HepG2 (cell line): ENCODE results near the gene RNASE8. TPM values are rescaled to one million over a fixed set of nuclear protein-coding genes. Genes with fewer than 3 reads are reported as not detected.

Experiments used
- AHR ChIP-seq: IDR thresholded peaks from 2 replicates; pipeline ENCODE4 v1.6.1; 2018; ENCODE audit warnings: missing genetic modification reagents, missing compliant biosample characterization
- BRD4 ChIP-seq: sonication (generic); formaldehyde crosslinking; IDR thresholded peaks from 2 replicates; pipeline ENCODE4 v1.4.0; 2020; ENCODE audit warnings: missing genetic modification reagents
- CEBPZ ChIP-seq: IDR thresholded peaks from 2 replicates; pipeline ENCODE4 v1.6.1; 2012; ENCODE audit warnings: low read length, improper control_type of control experiment
- DRAP1 ChIP-seq: IDR thresholded peaks from 2 replicates; pipeline ENCODE4 v1.6.1; 2016; ENCODE audit warnings: missing genetic modification reagents, missing compliant biosample characterization
- ESRRA ChIP-seq: sonication (generic); formaldehyde crosslinking; IDR thresholded peaks from 2 replicates; pipeline ENCODE4 v1.5.1; 2020; ENCODE audit warnings: mild to moderate bottlenecking, low read depth, missing genetic modification reagents
- FOXK2 ChIP-seq: fragments of 450-650 bp; IDR thresholded peaks from 2 replicates; pipeline ENCODE4 v1.6.1; 2016
- GABPB1 ChIP-seq: IDR thresholded peaks from 2 replicates; pipeline ENCODE4 v1.6.1; 2016; ENCODE audit warnings: mild to moderate bottlenecking, missing genetic modification reagents, moderate library complexity, missing compliant biosample characterization
- PLRG1 ChIP-seq: fragments of 450-650 bp; conservative IDR thresholded peaks from 2 replicates; pipeline ENCODE4 v1.6.1; 2016
- POLR2A ChIP-seq, 2 experiments: IDR thresholded peaks; 2 replicates each; pipeline ENCODE4 v1.6.1; 2011; ENCODE audit warnings: low read depth in 2 of 2, low read length in 2 of 2, mild to moderate bottlenecking in 1 of 2, moderate library complexity in 1 of 2; ENCODE audit not compliant: insufficient read depth in 1 of 2
- SIX1 ChIP-seq: sonication (generic); formaldehyde crosslinking; IDR thresholded peaks from 2 replicates; pipeline ENCODE4 v1.4.0; 2020; ENCODE audit warnings: missing genetic modification reagents, borderline replicate concordance
- YEATS2 ChIP-seq: sonication (generic); formaldehyde crosslinking; IDR thresholded peaks from 2 replicates; pipeline ENCODE4 v1.4.0; 2020; ENCODE audit warnings: missing genetic modification reagents, borderline replicate concordance
- ZBTB39 ChIP-seq: sonication (generic); formaldehyde crosslinking; IDR thresholded peaks from 2 replicates; pipeline ENCODE4 v1.5.0; 2020; ENCODE audit warnings: missing genetic modification reagents
- ZBTB44 ChIP-seq: sonication (generic); formaldehyde crosslinking; IDR thresholded peaks from 2 replicates; pipeline ENCODE4 v1.4.0; 2020; ENCODE audit warnings: missing genetic modification reagents
- ZNF326 ChIP-seq: sonication (generic); formaldehyde crosslinking; IDR thresholded peaks from 2 replicates; pipeline ENCODE4 v1.4.0; 2020; ENCODE audit warnings: missing genetic modification reagents, borderline replicate concordance
- ZNF333 ChIP-seq: sonication (generic); formaldehyde crosslinking; IDR thresholded peaks from 2 replicates; pipeline ENCODE4 v1.4.0; 2020; ENCODE audit warnings: mild to moderate bottlenecking, missing genetic modification reagents, borderline replicate concordance
- ZNF362 ChIP-seq: sonication (generic); formaldehyde crosslinking; IDR thresholded peaks from 2 replicates; pipeline ENCODE4 v1.4.0; 2020; ENCODE audit warnings: missing genetic modification reagents, mild to moderate bottlenecking, borderline replicate concordance
- ZNF674 ChIP-seq: sonication (generic); formaldehyde crosslinking; IDR thresholded peaks from 2 replicates; pipeline ENCODE4 v1.5.0; 2020; ENCODE audit warnings: low read depth, mild to moderate bottlenecking, missing genetic modification reagents
- ZNF782 ChIP-seq: sonication (generic); formaldehyde crosslinking; IDR thresholded peaks from 2 replicates; pipeline ENCODE4 v1.4.0; 2020; ENCODE audit warnings: missing genetic modification reagents, mild to moderate bottlenecking, borderline replicate concordance
- ZXDC ChIP-seq: sonication (generic); formaldehyde crosslinking; IDR thresholded peaks from 2 replicates; pipeline ENCODE4 v1.5.0; 2020; ENCODE audit warnings: mild to moderate bottlenecking, missing genetic modification reagents
- polyA plus RNA-seq, 8 experiments: library from polyadenylated mRNA; depleted of rRNA in 3 of 8; stranded (reverse) in 7 of 8; unstranded in 1 of 8; fragments of >200 nt; fragmentation: Illumina TruSeq in 4 of 8; extraction: Trizol in 4 of 8; gene quantifications; 2 replicates each; pipeline versions ENCODE4 v1.2.1 to v1.2.3, GENCODE V29; 2011 to 2016; ENCODE audit warnings: low read depth in 4 of 8, missing spikeins in 1 of 8, mixed read lengths in 1 of 8; ENCODE audit not compliant: insufficient read depth in 1 of 8
- total RNA-seq, 5 experiments: library from RNA; depleted of rRNA; stranded (reverse); fragments of >200 nt; fragmentation: Illumina TruSeq; extraction: Trizol; gene quantifications; 2 replicates each; pipeline ENCODE4 v1.2.3, GENCODE V29; 2016; ENCODE audit warnings: low read depth in 1 of 5

Gene RNASE8
- total and polyA plus RNA-seq, 2 of the 13 experiments (the other 11 are each of a cell fraction or from before 2014, with no cell fraction given): not detected

GRCh38 chr14:21070610-21071224 is 13.1 kb downstream of the RNASE8 start (continued):
- TF ChIP-seq CEBPZ (no peak), ZNF333 (CRISPR knock-in tag) (no peak), GABPB1 (CRISPR knock-in tag) (no peak), SIX1 (CRISPR knock-in tag) (no peak), ZNF326 (no peak), AHR (CRISPR knock-in tag) (no peak; the same call in 1 of the 2 replicates), ZBTB39 (CRISPR knock-in tag) (0 out of 2 replicates have a peak, but pooled peaks have one; percentile 31), ZNF674 (CRISPR knock-in tag) (no peak), ZNF362 (CRISPR knock-in tag) (no peak; the same call in 1 of the 2 replicates), FOXK2 (no peak), YEATS2 (no peak), BRD4 (CRISPR knock-in tag) (no peak), POLR2A (IDR thresholded peaks at IDR 0.05; ENCODE audit: insufficient read depth in 1 of 2, low read depth in 2 of 2, low read length in 2 of 2) (no peak), ZBTB44 (CRISPR knock-in tag) (no peak), ZNF782 (CRISPR knock-in tag) (0 out of 2 replicates have a peak, but pooled peaks have one; percentile 33), PLRG1 (no peak), ESRRA (CRISPR knock-in tag) (no peak), ZXDC (no peak), DRAP1 (CRISPR knock-in tag) (no peak)
